SK-N-SH (cell line): ENCODE data around the gene BAIAP2. TPM values are rescaled to one million over a fixed set of nuclear protein-coding genes. Genes with fewer than 3 reads are reported as not detected.
A peak's percentile ranks its signal among the peaks of the same experiment; 100 is the strongest.

Source experiments
- CTCF ChIA-PET: fragments of 300-600, 350-600 bp; formaldehyde crosslinking; extraction: SDS; loops from one replicate; lab custom pipeline; 2021; lab: Yijun Ruan, JAX
- POLR2A ChIA-PET: fragments of 350-600 bp; sonication (Branson Sonifier 250); formaldehyde crosslinking; extraction: SDS; loops from one replicate; lab custom pipeline; 2020; ENCODE audit warnings: antibody characterized with exemption, inconsistent platforms; lab: Yijun Ruan, JAX
- DNase-seq: peaks from one replicate; pipeline ENCODE4 v3.0.0; 2012
- H2AFZ ChIP-seq: fragments of 200-600 bp; sonication (generic); 2 replicates; pipeline ENCODE4 v1.8.1; 2016; ENCODE audit warnings: antibody characterized with exemption, mild to moderate bottlenecking, low read depth
- H3F3A ChIP-seq: fragments of 200-600 bp; sonication (generic); replicated peaks from 2 replicates; pipeline ENCODE3; 2016; ENCODE audit warnings: antibody characterized with exemption, mild to moderate bottlenecking; ENCODE audit not compliant: insufficient read depth
- H3K27ac ChIP-seq, 2 experiments: fragments of 200-500 bp in 1 of 2; fragments of 200-600 bp in 1 of 2; sonication (Bioruptor generic) in 1 of 2; sonication (generic), shearing (Covaris generic) in 1 of 2; 2 replicates each; pipeline versions ENCODE4 v1.5.1 to v1.6.1; 2014 to 2016; ENCODE audit warnings: low read depth in 2 of 2, inconsistent platforms in 1 of 2, low read length in 1 of 2, mild to moderate bottlenecking in 1 of 2, mixed read lengths in 1 of 2
- H3K27me3 ChIP-seq: fragments of 200-600 bp; sonication (generic), shearing (Covaris generic); 2 replicates; pipeline ENCODE4 v1.6.1; 2016; ENCODE audit warnings: mixed run types; ENCODE audit not compliant: insufficient read depth
- H3K36me3 ChIP-seq, 2 experiments: fragments of 200-500 bp in 1 of 2; fragments of 200-600 bp in 1 of 2; sonication (Bioruptor generic) in 1 of 2; sonication (generic) in 1 of 2; replicated peaks in 1 of 2; 2 replicates each; pipeline versions ENCODE3 to v1.5.1; 2014 to 2016; ENCODE audit warnings: low read length in 1 of 2, mild to moderate bottlenecking in 1 of 2; ENCODE audit not compliant: insufficient read depth in 2 of 2, control insufficient read depth in 1 of 2
- H3K4me1 ChIP-seq, 2 experiments: fragments of 200-500 bp in 1 of 2; fragments of 200-600 bp in 1 of 2; sonication (Bioruptor generic) in 1 of 2; sonication (generic), shearing (Covaris generic) in 1 of 2; 2 replicates each; pipeline versions ENCODE4 v1.5.1 to v1.6.1; 2014 to 2016; ENCODE audit warnings: low read depth in 1 of 2, low read length in 1 of 2, mixed run types in 1 of 2; ENCODE audit not compliant: insufficient read depth in 2 of 2, control insufficient read depth in 1 of 2
- H3K4me2 ChIP-seq: fragments of 200-600 bp; sonication (generic), shearing (Covaris generic); 2 replicates; pipeline ENCODE4 v1.6.1; 2017; ENCODE audit warnings: mixed run types
- H3K4me3 ChIP-seq, 2 experiments: fragments of 200-500 bp in 1 of 2; fragments of 200-600 bp in 1 of 2; sonication (Bioruptor generic) in 1 of 2; sonication (generic), shearing (Covaris generic) in 1 of 2; 2 replicates each; pipeline versions ENCODE4 v1.5.1 to v1.8.1; 2014 to 2016; ENCODE audit warnings: low read depth in 2 of 2, inconsistent platforms in 1 of 2, low read length in 1 of 2, mild to moderate bottlenecking in 1 of 2, mixed read lengths in 1 of 2, moderate library complexity in 1 of 2
- H3K79me2 ChIP-seq: fragments of 200-600 bp; sonication (generic); 2 replicates; pipeline ENCODE4 v1.8.1; 2017; ENCODE audit warnings: mild to moderate bottlenecking; ENCODE audit not compliant: insufficient read depth
- H3K9ac ChIP-seq: fragments of 200-600 bp; sonication (generic); 2 replicates; pipeline ENCODE4 v1.6.1; 2017; ENCODE audit warnings: mixed run types
- H3K9me2 ChIP-seq: fragments of 200-600 bp; sonication (generic); 2 replicates; pipeline ENCODE4 v1.6.1; 2017; ENCODE audit warnings: mixed run types
- H3K9me3 ChIP-seq: fragments of 200-600 bp; sonication (generic); 2 replicates; pipeline ENCODE4 v1.6.1; 2017; ENCODE audit warnings: mixed run types, mild to moderate bottlenecking, moderate library complexity
- H4K20me1 ChIP-seq: fragments of 200-600 bp; sonication (generic); 2 replicates; pipeline ENCODE4 v1.6.1; 2017; ENCODE audit warnings: mild to moderate bottlenecking, mixed run types; ENCODE audit not compliant: insufficient read depth
- CHD2 ChIP-seq: fragments of 150-350 bp; IDR thresholded peaks from 2 replicates; pipeline ENCODE4 v1.6.1; 2018; ENCODE audit warnings: low read length; ENCODE audit not compliant: partially characterized antibody
- EZH2phosphoT487 ChIP-seq: fragments of 200-600 bp; sonication (generic); IDR thresholded peaks from 2 replicates; pipeline ENCODE4 v1.6.1; 2017; ENCODE audit warnings: low read depth, mixed run types, mild to moderate bottlenecking, antibody characterized with exemption, moderate library complexity, borderline replicate concordance
- FOXM1 ChIP-seq: IDR thresholded peaks from 2 replicates; pipeline ENCODE4 v1.4.0; 2012; ENCODE audit warnings: low read depth, mild to moderate bottlenecking
- GABPA ChIP-seq: IDR thresholded peaks from 2 replicates; pipeline ENCODE4 v1.4.0; 2012; ENCODE audit warnings: low read depth, mild to moderate bottlenecking
- GATA2 ChIP-seq: sonication (generic); formaldehyde crosslinking; IDR thresholded peaks from 2 replicates; pipeline ENCODE4 v1.5.0; 2020; ENCODE audit warnings: mild to moderate bottlenecking, missing genetic modification reagents
- JUND ChIP-seq: IDR thresholded peaks from 2 replicates; pipeline ENCODE4 v1.4.0; 2012
- MEF2A ChIP-seq: IDR thresholded peaks from 2 replicates; pipeline ENCODE4 v1.4.0; 2012; ENCODE audit warnings: low read depth, borderline replicate concordance
- MXI1 ChIP-seq: IDR thresholded peaks from 2 replicates; pipeline ENCODE4 v1.6.1; 2012; ENCODE audit warnings: mild to moderate bottlenecking, low read depth, low read length, improper control_type of control experiment
- NFIC ChIP-seq: IDR thresholded peaks from 2 replicates; pipeline ENCODE4 v1.4.0; 2012; ENCODE audit warnings: borderline replicate concordance
- PBX3 ChIP-seq: IDR thresholded peaks from 2 replicates; pipeline ENCODE4; 2012
- RCOR1 ChIP-seq: fragments of 150-350 bp; IDR thresholded peaks from 2 replicates; pipeline ENCODE4 v1.6.1; 2017; ENCODE audit warnings: antibody characterized with exemption, low read length
- REST ChIP-seq: IDR thresholded peaks from 2 replicates; pipeline ENCODE4 v1.6.1; 2012; ENCODE audit warnings: mild to moderate bottlenecking, low read depth, low read length, moderate library complexity
- RXRA ChIP-seq: IDR thresholded peaks from 2 replicates; pipeline ENCODE4 v1.4.0; 2012; ENCODE audit warnings: low read depth, mild to moderate bottlenecking, borderline replicate concordance
- SIN3A ChIP-seq: IDR thresholded peaks from 2 replicates; pipeline ENCODE4 v1.6.1; 2012; ENCODE audit warnings: low read depth, mild to moderate bottlenecking, low read length, moderate library complexity, borderline replicate concordance
- SMC3 ChIP-seq: IDR thresholded peaks from 2 replicates; pipeline ENCODE4 v1.6.1; 2012; ENCODE audit warnings: low read depth, low read length, improper control_type of control experiment
- TAF1 ChIP-seq: IDR thresholded peaks from 2 replicates; pipeline ENCODE4 v1.6.1; 2012; ENCODE audit warnings: low read depth, mild to moderate bottlenecking, low read length, moderate library complexity, borderline replicate concordance
- TEAD4 ChIP-seq: IDR thresholded peaks from 2 replicates; pipeline ENCODE4 v1.4.0; 2012; ENCODE audit warnings: mild to moderate bottlenecking, borderline replicate concordance; ENCODE audit not compliant: insufficient read depth
- USF1 ChIP-seq: IDR thresholded peaks from 2 replicates; pipeline ENCODE4 v1.4.0; 2012; ENCODE audit warnings: low read depth, borderline replicate concordance
- WGBS: methylation state at CpG from one replicate; pipeline ENCODE4 v1.1.6; 2017; ENCODE audit warnings: low lambda C conversion rate; 5-methylcytosine and 5-hydroxymethylcytosine counted together
- polyA plus RNA-seq, 3 experiments: library from polyadenylated mRNA; depleted of rRNA; stranded (reverse); fragments of >200 nt; gene quantifications; 2 replicates each; pipeline ENCODE4 v1.2.3, GENCODE V29; 2012
- TF ChIP-seq, protein P1 (sequence below): IDR thresholded peaks from 2 replicates; pipeline ENCODE4 v1.4.0; 2012; ENCODE audit warnings: low read depth, borderline replicate concordance
- TF ChIP-seq, protein P2 (sequence below): fragments of 150-350 bp; IDR thresholded peaks from 2 replicates; pipeline ENCODE4 v1.6.1; 2016; ENCODE audit warnings: mild to moderate bottlenecking, low read depth, low read length

BAIAP2 gene
- polyA plus RNA-seq, 1 of the 3 experiments (the other 2 are of a cell fraction): 19.8 TPM

- Histone ChIP-seq H2AFZ (no peak overlapping the region), H3K27me3 (peaks cover 25% of the 10 kb centered on the region), H3K9me3 (no peaks in the 10 kb centered on the region), H3K27ac (no peak overlapping the region), H3K4me1 (peaks cover 0 to 21% of the 10 kb centered on the region in 2 experiments; a peak in 1 of 4 replicates), H3K9me2 (no peaks in the 10 kb centered on the region), H3F3A (no peaks in the 10 kb centered on the region), H4K20me1 (no peaks in the 10 kb centered on the region), H3K9ac (no peak overlapping the region), H3K4me2 (no peak overlapping the region), H3K36me3 (no peaks in the 10 kb centered on the region), H3K4me3 (no peak overlapping the region), H3K79me2 (no peaks in the 10 kb centered on the region)
- TF ChIP-seq TAF1 (no peak), MXI1 (no peak), NFIC (no peak), CHD2 (no peak), MEF2A (no peak), GATA2 (CRISPR knock-in tag) (no peak), JUND (no peak), EZH2phosphoT487 (no peak), FOXM1 (no peak), RXRA (no peak), SIN3A (no peak), PBX3 (no peak), USF1 (no peak), RCOR1 (no peak), GABPA (no peak), TEAD4 (no peak), SMC3 (no peak), REST (no peak)
- TF ChIP-seq, protein P1, sequence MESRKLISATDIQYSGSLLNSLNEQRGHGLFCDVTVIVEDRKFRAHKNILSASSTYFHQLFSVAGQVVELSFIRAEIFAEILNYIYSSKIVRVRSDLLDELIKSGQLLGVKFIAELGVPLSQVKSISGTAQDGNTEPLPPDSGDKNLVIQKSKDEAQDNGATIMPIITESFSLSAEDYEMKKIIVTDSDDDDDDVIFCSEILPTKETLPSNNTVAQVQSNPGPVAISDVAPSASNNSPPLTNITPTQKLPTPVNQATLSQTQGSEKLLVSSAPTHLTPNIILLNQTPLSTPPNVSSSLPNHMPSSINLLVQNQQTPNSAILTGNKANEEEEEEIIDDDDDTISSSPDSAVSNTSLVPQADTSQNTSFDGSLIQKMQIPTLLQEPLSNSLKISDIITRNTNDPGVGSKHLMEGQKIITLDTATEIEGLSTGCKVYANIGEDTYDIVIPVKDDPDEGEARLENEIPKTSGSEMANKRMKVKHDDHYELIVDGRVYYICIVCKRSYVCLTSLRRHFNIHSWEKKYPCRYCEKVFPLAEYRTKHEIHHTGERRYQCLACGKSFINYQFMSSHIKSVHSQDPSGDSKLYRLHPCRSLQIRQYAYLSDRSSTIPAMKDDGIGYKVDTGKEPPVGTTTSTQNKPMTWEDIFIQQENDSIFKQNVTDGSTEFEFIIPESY: no peak
- TF ChIP-seq, protein P2, sequence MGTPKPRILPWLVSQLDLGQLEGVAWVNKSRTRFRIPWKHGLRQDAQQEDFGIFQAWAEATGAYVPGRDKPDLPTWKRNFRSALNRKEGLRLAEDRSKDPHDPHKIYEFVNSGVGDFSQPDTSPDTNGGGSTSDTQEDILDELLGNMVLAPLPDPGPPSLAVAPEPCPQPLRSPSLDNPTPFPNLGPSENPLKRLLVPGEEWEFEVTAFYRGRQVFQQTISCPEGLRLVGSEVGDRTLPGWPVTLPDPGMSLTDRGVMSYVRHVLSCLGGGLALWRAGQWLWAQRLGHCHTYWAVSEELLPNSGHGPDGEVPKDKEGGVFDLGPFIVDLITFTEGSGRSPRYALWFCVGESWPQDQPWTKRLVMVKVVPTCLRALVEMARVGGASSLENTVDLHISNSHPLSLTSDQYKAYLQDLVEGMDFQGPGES: no peak
- 84% methylated on average over 5 of the region's 6 CpGs for WGBS
- POLR2A ChIA-PET: interaction anchor here (0.8 kb wide), 1 partner anchor 11 kb away, joined by 3 read pairs; no protein-coding TSS in a partner anchor
- CTCF ChIA-PET: interaction anchor here (0.6 to 19.0 kb wide), 10 partner anchors 11 to 595 kb away, joined by 3 to 668 read pairs (median 3); no protein-coding TSS in a partner anchor
- peak; percentile 47 for DNase-seq
These were observed 12.6 kb upstream of the BAIAP2 start for GRCh38 chr17:81022344-81022676.
